Mesothelial cell of epicardium (in vitro differentiated cells): Measurements from ENCODE around the gene ATP13A1. TPM values are rescaled to one million over a fixed set of nuclear protein-coding genes. Genes with fewer than 3 reads are reported as not detected.
"Not testable (repeated sequence)": the region's sequence is repeated elsewhere in the genome, so short reads cannot be mapped to it uniquely, and the experiment has no call there.

Experiments used
- DNase-seq, 2 experiments: peaks; one replicate each; pipeline ENCODE4 v3.0.0; 2021; ENCODE audit warnings: low spot score in 2 of 2; ENCODE audit not compliant: unreplicated experiment in 2 of 2
- H3K27ac Mint-ChIP-seq: 2 replicates; pipeline ENCODE4 v1.8.0; 2021; ENCODE audit warnings: mixed read lengths
- H3K27me3 Mint-ChIP-seq: 2 replicates; pipeline ENCODE4 v1.8.0; 2021; ENCODE audit warnings: low read depth, mixed read lengths
- H3K36me3 Mint-ChIP-seq: 2 replicates; pipeline ENCODE4 v1.8.0; 2021; ENCODE audit warnings: mixed read lengths
- H3K4me1 Mint-ChIP-seq: 2 replicates; pipeline ENCODE4 v1.8.0; 2021; ENCODE audit warnings: mixed read lengths
- H3K4me3 Mint-ChIP-seq: 2 replicates; pipeline ENCODE4 v1.8.0; 2021; ENCODE audit warnings: mild to moderate bottlenecking, moderate library complexity, mixed read lengths
- H3K9me3 Mint-ChIP-seq: 2 replicates; pipeline ENCODE4 v1.8.0; 2021; ENCODE audit warnings: mixed read lengths
- total RNA-seq: library from RNA; stranded (reverse); gene quantifications from 3 replicates; pipeline ENCODE4 v1.2.1, GENCODE V29; 2021
- TF ChIP-seq, protein P1 (sequence below): fragments of 200-600 bp; sonication (generic); IDR thresholded peaks from one replicate; pipeline ENCODE4 v1.5.0; 2021; ENCODE audit warnings: antibody characterized with exemption; ENCODE audit not compliant: unreplicated experiment

The ATP13A1 gene
- total RNA-seq, 1 donor from 2014 or later = 88.3 TPM

GRCh38 chr19:19602136-19602712 lies 61.3 kb downstream of the ATP13A1 start:
- TF ChIP-seq, protein P1, sequence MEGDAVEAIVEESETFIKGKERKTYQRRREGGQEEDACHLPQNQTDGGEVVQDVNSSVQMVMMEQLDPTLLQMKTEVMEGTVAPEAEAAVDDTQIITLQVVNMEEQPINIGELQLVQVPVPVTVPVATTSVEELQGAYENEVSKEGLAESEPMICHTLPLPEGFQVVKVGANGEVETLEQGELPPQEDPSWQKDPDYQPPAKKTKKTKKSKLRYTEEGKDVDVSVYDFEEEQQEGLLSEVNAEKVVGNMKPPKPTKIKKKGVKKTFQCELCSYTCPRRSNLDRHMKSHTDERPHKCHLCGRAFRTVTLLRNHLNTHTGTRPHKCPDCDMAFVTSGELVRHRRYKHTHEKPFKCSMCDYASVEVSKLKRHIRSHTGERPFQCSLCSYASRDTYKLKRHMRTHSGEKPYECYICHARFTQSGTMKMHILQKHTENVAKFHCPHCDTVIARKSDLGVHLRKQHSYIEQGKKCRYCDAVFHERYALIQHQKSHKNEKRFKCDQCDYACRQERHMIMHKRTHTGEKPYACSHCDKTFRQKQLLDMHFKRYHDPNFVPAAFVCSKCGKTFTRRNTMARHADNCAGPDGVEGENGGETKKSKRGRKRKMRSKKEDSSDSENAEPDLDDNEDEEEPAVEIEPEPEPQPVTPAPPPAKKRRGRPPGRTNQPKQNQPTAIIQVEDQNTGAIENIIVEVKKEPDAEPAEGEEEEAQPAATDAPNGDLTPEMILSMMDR = no peak
- Mint-ChIP-seq H3K4me3 (no peak overlapping the region), H3K27ac (no peak overlapping the region), H3K9me3 (no peaks in the 10 kb centered on the region), H3K27me3 (no peaks in the 10 kb centered on the region), H3K4me1 (peaks cover 1% of the 10 kb centered on the region), H3K36me3 (peaks cover 4% of the 10 kb centered on the region)
- DNase-seq = no peak

DNA sequence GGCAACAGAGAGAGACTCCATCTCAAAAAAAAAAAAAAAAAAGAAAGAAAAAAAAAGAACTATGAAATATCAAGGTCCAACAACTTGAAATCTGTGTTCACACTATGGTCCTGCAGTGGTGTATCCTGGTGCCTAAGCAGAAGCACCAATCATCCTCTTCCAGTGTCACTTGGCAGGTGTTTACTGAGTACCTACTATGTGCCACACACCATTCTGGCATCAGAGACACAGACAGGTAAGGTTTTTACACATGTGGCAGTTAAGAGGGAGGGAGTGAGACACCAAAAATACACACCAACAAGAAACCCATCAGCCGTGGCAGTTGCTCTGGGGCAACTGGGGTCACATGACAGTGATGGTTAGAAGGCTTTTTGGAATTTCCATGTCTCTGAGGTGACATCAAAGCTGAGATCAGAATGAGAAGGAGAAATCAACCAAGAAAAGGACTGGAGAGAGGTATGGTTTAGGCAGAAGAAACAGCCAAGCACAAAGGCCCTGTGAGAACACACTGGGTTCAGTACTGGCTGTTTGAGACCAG lies 62.6 kb downstream of the ATP13A1 start:
- Mint-ChIP-seq H3K27me3 (no peaks in the 10 kb centered on the region), H3K4me1 (peaks cover 1% of the 10 kb centered on the region), H3K9me3 (no peaks in the 10 kb centered on the region), H3K36me3 (peaks cover 4% of the 10 kb centered on the region), H3K4me3 (no peak overlapping the region), H3K27ac (no peak overlapping the region)
- DNase-seq = no peak
- TF ChIP-seq, protein P1 = no peak

DNA sequence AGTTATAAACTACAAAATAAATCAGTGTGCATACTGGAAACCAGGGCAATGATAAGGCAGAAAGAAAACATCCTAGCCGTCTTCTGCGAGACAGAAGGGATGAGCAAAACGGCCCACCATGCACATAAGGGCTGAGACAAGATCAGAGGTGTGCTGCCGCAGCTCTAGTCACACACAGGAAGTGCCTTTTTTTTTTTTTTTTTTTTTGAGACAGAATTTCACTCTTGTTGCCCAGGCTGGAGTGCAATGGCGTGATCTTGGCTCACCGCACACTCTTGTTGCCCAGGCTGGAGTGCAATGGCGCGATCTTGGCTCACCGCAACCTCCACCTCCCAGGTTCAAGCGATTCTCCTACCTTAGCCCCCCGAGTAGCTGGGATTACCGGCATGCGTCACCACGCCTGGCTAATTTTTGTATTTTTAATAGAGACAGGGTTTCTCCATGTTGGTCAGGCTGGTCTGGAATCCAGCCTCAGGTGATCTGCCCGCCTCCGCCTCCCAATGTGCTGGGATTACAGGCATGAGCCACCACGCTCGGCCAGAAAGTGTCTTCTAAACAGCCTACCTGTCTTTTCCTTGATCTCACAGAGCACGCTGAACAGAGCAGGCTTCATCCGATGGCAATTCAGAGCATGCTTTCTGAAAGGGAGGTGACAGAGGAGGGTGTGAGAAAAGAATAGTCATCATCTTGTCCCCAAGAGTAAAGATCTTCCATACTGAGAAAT lies 64.6 kb downstream of the ATP13A1 start:
- not testable (repeated sequence) for H3K36me3 Mint-ChIP-seq, H3K27ac Mint-ChIP-seq, H3K27me3 Mint-ChIP-seq

GRCh38 chr19:19597809-19598306 lies 65.6 kb downstream of the ATP13A1 start:
- TF ChIP-seq, protein P1 = no peak
- DNase-seq = no peak
- H3K9me3 Mint-ChIP-seq = no peaks in the 10 kb centered on the region
- H3K27me3 Mint-ChIP-seq = no peaks in the 10 kb centered on the region
- H3K27ac Mint-ChIP-seq = no peak overlapping the region
- H3K4me3 Mint-ChIP-seq = no peak overlapping the region
- peaks cover 6% of the 10 kb centered on the region for H3K4me1 Mint-ChIP-seq
- peaks cover 6% of the 10 kb centered on the region for H3K36me3 Mint-ChIP-seq

More for the DNA sequence above, 64.6 kb downstream of the ATP13A1 start:
- not testable (repeated sequence) for H3K4me1 Mint-ChIP-seq, DNase-seq, H3K4me3 Mint-ChIP-seq, H3K9me3 Mint-ChIP-seq

Other genes with a start within 250 kb of the ATP13A1 start
- 1.9 to 2.3 TPM (median 2.1 TPM) in 3 replicates for gene TSSK6, start 148.1 kb downstream of the ATP13A1 start, total RNA-seq
- 338 to 343 TPM (median 342 TPM) in 3 replicates for gene NDUFA13, start 147.5 kb downstream of the ATP13A1 start, total RNA-seq
- gene YJEFN3, start 134.8 kb downstream of the ATP13A1 start, total RNA-seq = 19.0 to 22.6 TPM (median 20.7 TPM) in 3 replicates
- 22.7 to 23.2 TPM (median 23.2 TPM) in 3 replicates for gene CILP2, start 125.4 kb downstream of the ATP13A1 start, total RNA-seq
- 11.3 to 12.8 TPM (median 12.2 TPM) in 3 replicates for gene PBX4, start 45.0 kb downstream of the ATP13A1 start, total RNA-seq
- gene LPAR2, start 35.5 kb downstream of the ATP13A1 start, total RNA-seq = 84.2 to 93.4 TPM (median 87.1 TPM) in 3 replicates
- 25.0 to 27.1 TPM (median 25.1 TPM) in 3 replicates for gene GMIP, start 20.0 kb downstream of the ATP13A1 start, total RNA-seq
- 8.0 to 8.3 TPM (median 8.3 TPM) in 3 replicates for gene ZNF101, start 5.2 kb upstream of the ATP13A1 start, total RNA-seq
- 10.8 to 12.2 TPM (median 11.7 TPM) in 3 replicates for gene ZNF14, start 69.4 kb upstream of the ATP13A1 start, total RNA-seq
- 17.6 to 21.3 TPM (median 19.9 TPM) in 3 replicates for gene ZNF506, start 158.1 kb upstream of the ATP13A1 start, total RNA-seq
- 28.1 to 33.3 TPM (median 32.8 TPM) in 3 replicates for gene ZNF253, start 202.2 kb upstream of the ATP13A1 start, total RNA-seq
- gene ZNF93, start 237.3 kb upstream of the ATP13A1 start, total RNA-seq = 25.6 to 28.4 TPM (median 28.2 TPM) in 3 replicates